Measurements from ENCODE around the gene LPP. TPM values are rescaled to one million over a fixed set of nuclear protein-coding genes. Genes with fewer than 3 reads are reported as not detected.

The LPP gene
- total RNA-seq, 2 donors from 2014 or later = 1,568 to 1,607 TPM

DNA sequence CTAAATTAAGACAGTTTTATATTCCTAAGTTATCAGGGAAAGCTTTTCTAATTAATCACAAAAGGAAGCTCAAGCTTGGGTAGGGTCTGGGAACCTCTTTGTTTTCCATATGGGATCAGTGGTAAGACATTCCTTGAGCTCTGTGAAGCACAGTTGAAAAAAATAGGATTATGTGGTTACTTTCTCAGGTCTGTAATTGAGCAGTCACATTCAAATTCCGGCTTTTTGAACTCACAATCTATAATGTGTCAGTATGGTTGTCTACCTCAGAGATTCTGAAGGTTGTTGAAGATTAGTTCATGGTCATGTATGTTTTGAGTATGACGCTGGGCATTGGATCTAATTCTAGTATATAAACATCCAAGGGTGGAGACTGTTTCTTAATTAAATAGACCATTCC, 364.5 kb downstream of the LPP start:
- H3K27me3 ChIP-seq (replicated peaks; ENCODE audit: insufficient read depth) = no peaks in the 10 kb centered on the region
- no peak overlapping the region for H3K27ac ChIP-seq
- H3K4me3 ChIP-seq = no peak overlapping the region
- no peaks in the 10 kb centered on the region for H3K9me3 ChIP-seq
- TF ChIP-seq, protein P1, sequence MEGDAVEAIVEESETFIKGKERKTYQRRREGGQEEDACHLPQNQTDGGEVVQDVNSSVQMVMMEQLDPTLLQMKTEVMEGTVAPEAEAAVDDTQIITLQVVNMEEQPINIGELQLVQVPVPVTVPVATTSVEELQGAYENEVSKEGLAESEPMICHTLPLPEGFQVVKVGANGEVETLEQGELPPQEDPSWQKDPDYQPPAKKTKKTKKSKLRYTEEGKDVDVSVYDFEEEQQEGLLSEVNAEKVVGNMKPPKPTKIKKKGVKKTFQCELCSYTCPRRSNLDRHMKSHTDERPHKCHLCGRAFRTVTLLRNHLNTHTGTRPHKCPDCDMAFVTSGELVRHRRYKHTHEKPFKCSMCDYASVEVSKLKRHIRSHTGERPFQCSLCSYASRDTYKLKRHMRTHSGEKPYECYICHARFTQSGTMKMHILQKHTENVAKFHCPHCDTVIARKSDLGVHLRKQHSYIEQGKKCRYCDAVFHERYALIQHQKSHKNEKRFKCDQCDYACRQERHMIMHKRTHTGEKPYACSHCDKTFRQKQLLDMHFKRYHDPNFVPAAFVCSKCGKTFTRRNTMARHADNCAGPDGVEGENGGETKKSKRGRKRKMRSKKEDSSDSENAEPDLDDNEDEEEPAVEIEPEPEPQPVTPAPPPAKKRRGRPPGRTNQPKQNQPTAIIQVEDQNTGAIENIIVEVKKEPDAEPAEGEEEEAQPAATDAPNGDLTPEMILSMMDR (IDR thresholded peaks at IDR 0.05) = no peak
- H3K36me3 ChIP-seq = no peaks in the 10 kb centered on the region
- peaks cover 13 to 34% of the 10 kb centered on the region in 2 donors for H3K4me1 ChIP-seq (ENCODE audit: control insufficient read depth in 1 of 2, low read depth in 2 of 2)
- DNase-seq (ENCODE audit: low spot score) (no peak), ATAC-seq (ENCODE audit: insufficient number of reproducible peaks, low FRiP score, low read depth) (no peak)

DNA sequence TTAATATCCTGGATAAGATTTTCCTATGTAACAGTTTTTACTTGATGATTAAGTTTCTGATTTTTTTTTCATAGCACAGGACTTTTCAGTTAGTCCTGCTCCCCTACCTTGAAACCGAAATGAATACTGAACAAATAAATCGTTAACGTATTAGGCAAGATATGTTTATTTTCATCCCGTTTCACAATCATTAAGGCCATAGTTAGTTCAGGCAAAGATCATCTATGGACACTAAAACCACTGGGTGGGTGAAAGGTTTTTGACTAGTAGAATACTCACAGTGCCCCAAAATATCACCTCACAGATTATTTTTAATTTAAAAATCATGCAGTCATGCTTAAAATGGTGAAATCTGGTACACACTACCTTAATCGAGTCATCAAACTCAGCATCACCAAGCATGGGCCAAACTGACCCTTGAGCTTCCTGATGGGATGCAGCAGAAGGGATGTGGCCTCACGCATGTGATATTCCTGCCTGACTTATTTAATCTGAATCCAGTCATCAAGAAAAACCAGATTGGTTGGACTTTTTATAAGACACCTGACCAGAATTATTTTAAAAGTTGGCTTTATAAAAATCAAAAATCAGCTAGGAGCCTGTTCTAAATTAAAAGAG, 365.0 kb downstream of the LPP start:
- DNase-seq (ENCODE audit: low spot score) (no peak), ATAC-seq (ENCODE audit: insufficient number of reproducible peaks, low FRiP score, low read depth) (no peak)
- H3K27ac ChIP-seq = no peak overlapping the region
- TF ChIP-seq, protein P1 (IDR thresholded peaks at IDR 0.05) = no peak
- no peaks in the 10 kb centered on the region for H3K36me3 ChIP-seq
- H3K9me3 ChIP-seq = no peaks in the 10 kb centered on the region
- H3K4me1 ChIP-seq (ENCODE audit: control insufficient read depth in 1 of 2, low read depth in 2 of 2) = peaks cover 18 to 39% of the 10 kb centered on the region in 2 donors
- H3K4me3 ChIP-seq = no peak overlapping the region
- H3K27me3 ChIP-seq (replicated peaks; ENCODE audit: insufficient read depth) = no peaks in the 10 kb centered on the region

DNA sequence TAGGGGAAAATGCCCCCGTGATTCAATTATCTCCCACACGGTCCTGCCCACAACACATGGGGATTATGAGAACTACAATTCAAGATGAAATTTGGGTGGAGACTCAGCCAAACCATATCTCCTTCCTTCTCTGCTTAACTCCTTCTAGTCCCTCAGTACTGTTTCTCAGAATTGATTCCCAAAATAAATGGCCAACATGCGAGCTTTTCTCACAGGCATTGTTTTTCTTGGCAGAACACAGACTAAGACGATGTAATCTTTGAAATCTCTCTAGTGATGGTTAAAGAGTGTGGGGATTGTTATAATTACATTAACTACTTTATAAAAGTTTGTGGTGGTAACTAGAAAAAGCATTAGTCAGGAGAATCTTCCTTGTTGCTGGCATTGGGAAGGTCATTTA, 366.5 kb downstream of the LPP start:
- H3K27me3 ChIP-seq (replicated peaks; ENCODE audit: insufficient read depth) = no peaks in the 10 kb centered on the region
- H3K36me3 ChIP-seq = no peaks in the 10 kb centered on the region
- H3K4me1 ChIP-seq (ENCODE audit: control insufficient read depth in 1 of 2, low read depth in 2 of 2) = peaks cover 22 to 53% of the 10 kb centered on the region in 2 donors
- no peaks in the 10 kb centered on the region for H3K9me3 ChIP-seq
- DNase-seq (ENCODE audit: low spot score) (no peak), ATAC-seq (ENCODE audit: insufficient number of reproducible peaks, low FRiP score, low read depth) (no peak)
- H3K27ac ChIP-seq = no peak overlapping the region
- TF ChIP-seq, protein P1 (IDR thresholded peaks at IDR 0.05) = no peak
- no peak overlapping the region for H3K4me3 ChIP-seq

DNA sequence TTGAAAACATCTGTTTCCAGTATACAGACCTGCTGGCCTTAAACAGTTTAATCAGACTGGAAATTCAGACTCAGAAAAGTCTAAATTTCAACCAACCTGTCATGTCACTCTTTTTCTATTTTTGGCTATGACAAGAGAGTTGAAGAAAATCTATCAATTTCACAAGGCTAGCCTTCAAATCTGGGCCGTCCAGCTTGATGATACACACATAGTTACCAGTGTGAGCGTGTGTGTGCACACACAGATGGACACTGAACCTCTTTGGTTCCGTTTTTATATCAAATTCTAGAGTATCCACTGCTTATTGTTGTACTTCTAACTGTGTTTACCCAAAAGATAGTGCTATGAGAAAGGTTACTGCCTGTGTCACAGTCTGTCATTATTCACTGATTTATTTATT, 368.2 kb downstream of the LPP start:
- no peak for DNase-seq (ENCODE audit: low spot score)
- Histone ChIP-seq H3K4me1 (ENCODE audit: control insufficient read depth in 1 of 2, low read depth in 2 of 2) (peaks cover 27 to 68% of the 10 kb centered on the region in 2 donors), H3K4me3 (no peak overlapping the region), H3K27me3 (replicated peaks; ENCODE audit: insufficient read depth) (no peaks in the 10 kb centered on the region), H3K36me3 (peaks cover 10% of the 10 kb centered on the region), H3K9me3 (no peaks in the 10 kb centered on the region), H3K27ac (no peak overlapping the region)
- TF ChIP-seq, protein P1 (IDR thresholded peaks at IDR 0.05) = no peak
- no peak for ATAC-seq (ENCODE audit: insufficient number of reproducible peaks, low FRiP score, low read depth)

DNA sequence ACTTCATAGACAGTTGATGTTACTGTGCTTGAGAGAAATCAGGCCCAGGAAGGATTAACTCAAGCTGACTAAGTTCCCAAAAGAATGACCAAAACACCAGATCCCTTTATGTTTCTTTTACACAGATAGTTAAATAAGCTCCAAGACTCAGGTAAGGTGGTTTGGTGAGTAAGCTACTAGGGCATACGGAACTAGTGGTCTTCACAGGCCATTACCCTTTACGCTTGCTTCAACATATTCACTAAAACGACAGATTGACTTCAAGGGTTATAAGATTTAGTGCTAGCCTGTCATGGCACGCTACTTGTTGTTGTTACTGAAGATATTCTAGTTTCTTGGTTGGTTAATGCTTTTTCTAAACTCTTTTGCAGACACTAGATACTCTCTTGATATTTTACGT, 369.3 kb downstream of the LPP start:
- peaks cover 30 to 80% of the 10 kb centered on the region in 2 donors for H3K4me1 ChIP-seq (ENCODE audit: control insufficient read depth in 1 of 2, low read depth in 2 of 2)

More for the DNA sequence above, 369.3 kb downstream of the LPP start:
- no peaks in the 10 kb centered on the region for H3K9me3 ChIP-seq
- TF ChIP-seq, protein P1 (IDR thresholded peaks at IDR 0.05) = no peak
- no peaks in the 10 kb centered on the region for H3K27me3 ChIP-seq (replicated peaks; ENCODE audit: insufficient read depth)
- ATAC-seq (ENCODE audit: insufficient number of reproducible peaks, low FRiP score, low read depth) = no peak
- no peak overlapping the region for H3K4me3 ChIP-seq
- peaks cover 10% of the 10 kb centered on the region for H3K36me3 ChIP-seq
- H3K27ac ChIP-seq = no peak overlapping the region
- DNase-seq (ENCODE audit: low spot score) = no peak
